Activated T-helper 17 cell treated with anti-CD3 and anti-CD28 coated beads, Interleukin-2, amount 50 U/mL, for 72 hours (primary cell): Measurements from ENCODE around the gene HSPA12B. TPM values are rescaled to one million over a fixed set of nuclear protein-coding genes. Genes with fewer than 3 reads are reported as not detected.

Source experiments
- ATAC-seq: fragments of 150-1000 bp; cut with Tn5 transposase; replicated peaks from 2 replicates; pipeline ENCODE4 v1.10.0; 2021; ENCODE audit warnings: mild to moderate bottlenecking, moderate library complexity
- H3K27ac Mint-ChIP-seq: one replicate; pipeline ENCODE4 v1.8.0; 2022; ENCODE audit warnings: mixed read lengths
- H3K27me3 Mint-ChIP-seq: one replicate; pipeline ENCODE4 v1.8.0; 2022; ENCODE audit warnings: mixed read lengths
- H3K36me3 Mint-ChIP-seq: one replicate; pipeline ENCODE4 v1.8.0; 2022; ENCODE audit warnings: low read depth, mild to moderate bottlenecking, mixed read lengths
- H3K4me1 Mint-ChIP-seq: one replicate; pipeline ENCODE4 v1.8.0; 2022; ENCODE audit warnings: mixed read lengths
- H3K4me3 Mint-ChIP-seq: one replicate; pipeline ENCODE4 v1.8.0; 2022; ENCODE audit warnings: mild to moderate bottlenecking, mixed read lengths
- H3K9me3 Mint-ChIP-seq: one replicate; pipeline ENCODE4 v1.8.0; 2022; ENCODE audit warnings: mixed read lengths
- total RNA-seq, 2 donors: library from RNA; stranded (reverse); gene quantifications; one replicate each; pipeline ENCODE4 v1.2.3, GENCODE V29; 2022

HSPA12B gene
- total RNA-seq, 2 donors from 2014 or later, result not detected

GRCh38 chr20:3797592-3798372, 65.3 kb downstream of the HSPA12B start:
- peak; percentile 52 for ATAC-seq
- Mint-ChIP-seq H3K4me3 (peak overlapping the region; percentile 100), H3K4me1 (peaks cover 34% of the 10 kb centered on the region), H3K36me3 (peaks cover 69% of the 10 kb centered on the region), H3K27ac (peak overlapping the region; percentile 98), H3K9me3 (no peaks in the 10 kb centered on the region), H3K27me3 (no peaks in the 10 kb centered on the region)

- Mint-ChIP-seq H3K9me3 (no peaks in the 10 kb centered on the region), H3K27me3 (no peaks in the 10 kb centered on the region), H3K27ac (peak overlapping the region; percentile 98), H3K4me1 (peaks cover 37% of the 10 kb centered on the region), H3K4me3 (peak overlapping the region; percentile 100), H3K36me3 (peaks cover 74% of the 10 kb centered on the region)
- no peak for ATAC-seq
Measured at GRCh38 chr20:3798373-3798768, 65.9 kb downstream of the HSPA12B start.

- H3K27ac Mint-ChIP-seq, result peak overlapping the region; percentile 98
- peak overlapping the region; percentile 100 for H3K4me3 Mint-ChIP-seq
- ATAC-seq, result no peak
- H3K9me3 Mint-ChIP-seq, result no peaks in the 10 kb centered on the region
- H3K4me1 Mint-ChIP-seq, result peaks cover 37% of the 10 kb centered on the region
- H3K36me3 Mint-ChIP-seq, result peaks cover 80% of the 10 kb centered on the region
- no peaks in the 10 kb centered on the region for H3K27me3 Mint-ChIP-seq
Measured at GRCh38 chr20:3798908-3799248, 66.4 kb downstream of the HSPA12B start.

- peak overlapping the region; percentile 100 for H3K4me3 Mint-ChIP-seq
- no peaks in the 10 kb centered on the region for H3K9me3 Mint-ChIP-seq
- peaks cover 94% of the 10 kb centered on the region for H3K36me3 Mint-ChIP-seq
- peak overlapping the region; percentile 98 for H3K27ac Mint-ChIP-seq
- ATAC-seq, result no peak
- H3K4me1 Mint-ChIP-seq, result peaks cover 37% of the 10 kb centered on the region
- H3K27me3 Mint-ChIP-seq, result no peaks in the 10 kb centered on the region
Measured at GRCh38 chr20:3800256-3800877, 67.9 kb downstream of the HSPA12B start.

- Mint-ChIP-seq H3K27me3 (no peaks in the 10 kb centered on the region), H3K4me1 (peaks cover 37% of the 10 kb centered on the region), H3K9me3 (no peaks in the 10 kb centered on the region), H3K36me3 (peaks cover 95% of the 10 kb centered on the region), H3K4me3 (peak overlapping the region; percentile 100), H3K27ac (peak overlapping the region; percentile 98)
- no peak for ATAC-seq
Measured at GRCh38 chr20:3800878-3801260, 68.4 kb downstream of the HSPA12B start.

- H3K4me1 Mint-ChIP-seq, result peaks cover 37% of the 10 kb centered on the region
- H3K36me3 Mint-ChIP-seq, result peaks cover 96% of the 10 kb centered on the region
- H3K27me3 Mint-ChIP-seq, result no peaks in the 10 kb centered on the region
- H3K27ac Mint-ChIP-seq, result peak overlapping the region; percentile 98
- ATAC-seq, result peak; percentile 37
- H3K4me3 Mint-ChIP-seq, result peak overlapping the region; percentile 17
- H3K9me3 Mint-ChIP-seq, result no peaks in the 10 kb centered on the region
Measured at GRCh38 chr20:3801299-3801698, 68.8 kb downstream of the HSPA12B start.

- ATAC-seq, result no peak
- Mint-ChIP-seq H3K36me3 (peaks cover 98% of the 10 kb centered on the region), H3K9me3 (no peaks in the 10 kb centered on the region), H3K27ac (peak overlapping the region; percentile 98), H3K27me3 (no peaks in the 10 kb centered on the region), H3K4me1 (peaks cover 37% of the 10 kb centered on the region), H3K4me3 (no peak overlapping the region)
Measured at GRCh38 chr20:3801846-3802245, 69.4 kb downstream of the HSPA12B start.

Other genes starting within 250 kb of the HSPA12B start
- not detected for gene GFRA4, start 69.3 kb upstream of the HSPA12B start, total RNA-seq
- gene ADAM33, start 50.7 kb upstream of the HSPA12B start, total RNA-seq, result not detected
- not detected for gene SIGLEC1, start 20.1 kb upstream of the HSPA12B start, total RNA-seq
- gene ADISSP, start 35.1 kb downstream of the HSPA12B start, total RNA-seq, result 10 to 100 TPM; 40.7 to 66.0 TPM
- under 1 TPM; 0.24 TPM for gene SPEF1, start 48.8 kb downstream of the HSPA12B start, total RNA-seq
- gene CENPB, start 54.1 kb downstream of the HSPA12B start, total RNA-seq, result 10 to 100 TPM; 42.3 to 82.1 TPM
- gene CDC25B, start 63.6 kb downstream of the HSPA12B start, total RNA-seq, result 100 to 1,000 TPM in 1 of 2 donors, 10 to 100 TPM in 1; 86.7 to 117 TPM
- 10 to 100 TPM; 10.8 to 14.8 TPM for gene AP5S1, start 87.9 kb downstream of the HSPA12B start, total RNA-seq
- 10 to 100 TPM; 27.9 to 34.4 TPM for gene MAVS, start 114.1 kb downstream of the HSPA12B start, total RNA-seq
- 10 to 100 TPM; 61.1 to 64.3 TPM for gene PANK2, start 156.7 kb downstream of the HSPA12B start, total RNA-seq